WERI-Rb-1 (cell line): ENCODE measurements around the gene NPHP4.
"Not testable (repeated sequence)": the region's sequence is repeated elsewhere in the genome, so short reads cannot be mapped to it uniquely, and the experiment has no call there.

Experiments
- DNase-seq: peaks from one replicate; pipeline ENCODE4 v3.0.0-alpha.2; 2020
- H3K27ac ChIP-seq: fragments of 250-450 bp; sonication (Bioruptor Pico); 2 replicates; pipeline ENCODE4 v1.5.1; 2020; ENCODE audit warnings: mild to moderate bottlenecking, moderate library complexity
- H3K27me3 ChIP-seq: fragments of 250-450 bp; sonication (Bioruptor Pico); 2 replicates; pipeline ENCODE4 v1.5.1; 2021; ENCODE audit warnings: mild to moderate bottlenecking, low read depth, moderate library complexity; ENCODE audit not compliant: insufficient read depth, severe bottlenecking
- H3K36me3 ChIP-seq: fragments of 250-450 bp; sonication (Bioruptor Pico); 2 replicates; pipeline ENCODE4 v1.5.1; 2020; ENCODE audit warnings: mild to moderate bottlenecking, moderate library complexity
- H3K4me3 ChIP-seq: 2 replicates; pipeline ENCODE4 v1.5.1; 2011; ENCODE audit warnings: low read depth, mild to moderate bottlenecking, control low read depth, low read length
- H3K9me3 ChIP-seq: fragments of 250-450 bp; sonication (Bioruptor Pico); 2 replicates; pipeline ENCODE4 v1.5.1; 2021; ENCODE audit warnings: mild to moderate bottlenecking, moderate library complexity; ENCODE audit not compliant: severe bottlenecking
- CTCF ChIP-seq: IDR thresholded peaks from 2 replicates; pipeline ENCODE4 v1.5.1; 2011; ENCODE audit warnings: low read depth, mild to moderate bottlenecking, control low read depth, inconsistent platforms, low read length

NPHP4 gene

GRCh38 chr1:6023346-6023745, 31.1 kb upstream of the NPHP4 start:
- no peak for TF ChIP-seq CTCF
- peaks cover under 1% of the 10 kb centered on the region; the same call in 1 of the 2 replicates for H3K36me3 ChIP-seq
- DNase-seq = no peak
- no peaks in the 10 kb centered on the region for H3K9me3 ChIP-seq
- H3K27me3 ChIP-seq = no peaks in the 10 kb centered on the region
- H3K27ac ChIP-seq = no peak overlapping the region
- H3K4me3 ChIP-seq = no peak overlapping the region

- H3K4me3 ChIP-seq = no peak overlapping the region
- no peak for DNase-seq
- H3K36me3 ChIP-seq = no peaks in the 10 kb centered on the region
- TF ChIP-seq CTCF = no peak
- no peak overlapping the region for H3K27ac ChIP-seq
- H3K9me3 ChIP-seq = no peaks in the 10 kb centered on the region
- no peaks in the 10 kb centered on the region for H3K27me3 ChIP-seq
Observed at GRCh38 chr1:6022193-6022592, 30.0 kb upstream of the NPHP4 start.

- no peak overlapping the region for H3K4me3 ChIP-seq
- no peak for TF ChIP-seq CTCF
- no peak overlapping the region for H3K27ac ChIP-seq
- H3K36me3 ChIP-seq = no peaks in the 10 kb centered on the region
- H3K27me3 ChIP-seq = no peaks in the 10 kb centered on the region
- no peaks in the 10 kb centered on the region for H3K9me3 ChIP-seq
- DNase-seq = no peak
Observed at GRCh38 chr1:6019166-6019845, 27.1 kb upstream of the NPHP4 start.

GRCh38 chr1:6017654-6018053, 25.4 kb upstream of the NPHP4 start:
- H3K4me3 ChIP-seq, DNase-seq, H3K27ac ChIP-seq, H3K36me3 ChIP-seq, H3K9me3 ChIP-seq, H3K27me3 ChIP-seq: not testable (repeated sequence)

GRCh38 chr1:6016191-6016865, 24.1 kb upstream of the NPHP4 start:
- Histone ChIP-seq H3K36me3 (no peaks in the 10 kb centered on the region), H3K4me3 (no peak overlapping the region), H3K9me3 (no peaks in the 10 kb centered on the region), H3K27me3 (no peaks in the 10 kb centered on the region), H3K27ac (no peak overlapping the region)
- DNase-seq = no peak
- TF ChIP-seq CTCF = no peak

GRCh38 chr1:6014130-6014999, 22.1 kb upstream of the NPHP4 start:
- DNase-seq = no peak
- Histone ChIP-seq H3K36me3 (no peaks in the 10 kb centered on the region), H3K4me3 (no peak overlapping the region), H3K27me3 (no peaks in the 10 kb centered on the region), H3K9me3 (no peaks in the 10 kb centered on the region), H3K27ac (no peak overlapping the region)
- TF ChIP-seq CTCF = no peak
